WTC11 (cell line): Measurements from ENCODE around the gene RDH8. TPM values are rescaled to one million over a fixed set of nuclear protein-coding genes. Genes with fewer than 3 reads are reported as not detected.

Experiments used
- ATAC-seq: fragments of 200-7000 bp; cut with Tn5 transposase; 2 replicates; pipeline ENCODE4 v1.10.0; 2021; ENCODE audit warnings: mild to moderate bottlenecking, moderate library complexity
- CTCF ChIA-PET: fragments of 300-600 bp; sonication (Branson Sonifier 250); formaldehyde crosslinking; loops from one replicate; lab custom pipeline; 2021; ENCODE audit warnings: antibody characterized with exemption; lab: Charles Lee
- POLR2A ChIA-PET: fragments of 350-600 bp; sonication (Branson Sonifier 250); formaldehyde crosslinking; loops from one replicate; lab custom pipeline; 2021; ENCODE audit warnings: antibody characterized with exemption; lab: Charles Lee
- DNase-seq: peaks from one replicate; pipeline ENCODE4 v3.0.0; 2021; ENCODE audit warnings: low spot score
- H3K27ac Mint-ChIP-seq: 2 replicates; pipeline ENCODE4 v1.8.0; 2021; ENCODE audit warnings: mixed read lengths
- H3K27me3 Mint-ChIP-seq: 2 replicates; pipeline ENCODE4 v1.8.0; 2021; ENCODE audit warnings: low read depth, mild to moderate bottlenecking, moderate library complexity, mixed read lengths
- H3K36me3 Mint-ChIP-seq: 2 replicates; pipeline ENCODE4 v1.8.0; 2021; ENCODE audit warnings: mixed read lengths
- H3K4me1 Mint-ChIP-seq: 2 replicates; pipeline ENCODE4 v1.8.0; 2022; ENCODE audit warnings: mixed read lengths
- H3K4me3 Mint-ChIP-seq: 2 replicates; pipeline ENCODE4 v1.8.0; 2021; ENCODE audit warnings: mild to moderate bottlenecking, moderate library complexity, mixed read lengths
- H3K9me3 Mint-ChIP-seq: 2 replicates; pipeline ENCODE4 v1.8.0; 2021; ENCODE audit warnings: mixed read lengths
- CREB1 ChIP-seq: sonication (generic); formaldehyde crosslinking; IDR thresholded peaks from 2 replicates; pipeline ENCODE4 v1.8.0; 2023; ENCODE audit warnings: mild to moderate bottlenecking, missing genetic modification reagents
- CTCF ChIP-seq: fragments of 200-600 bp; IDR thresholded peaks from 2 replicates; pipeline ENCODE4 v1.8.0; 2022; ENCODE audit warnings: antibody characterized with exemption
- E2F4 ChIP-seq: sonication (generic); formaldehyde crosslinking; IDR thresholded peaks from 2 replicates; pipeline ENCODE4 v1.8.1; 2022; ENCODE audit warnings: low read depth, mild to moderate bottlenecking, moderate library complexity, missing genetic modification reagents, borderline replicate concordance
- ELF4 ChIP-seq: sonication (generic); formaldehyde crosslinking; IDR thresholded peaks from 2 replicates; pipeline ENCODE4 v1.8.1; 2022; ENCODE audit warnings: low read depth, mild to moderate bottlenecking, moderate library complexity, missing genetic modification reagents
- NFATC4 ChIP-seq: fragments of 250-450 bp; sonication (Bioruptor Pico); IDR thresholded peaks from 2 replicates; pipeline ENCODE4 v1.9.0; 2021; ENCODE audit warnings: mild to moderate bottlenecking
- NFE2L1 ChIP-seq: sonication (generic); formaldehyde crosslinking; IDR thresholded peaks from 2 replicates; pipeline ENCODE4 v1.8.1; 2023; ENCODE audit warnings: missing genetic modification reagents
- NR1H2 ChIP-seq: sonication (generic); formaldehyde crosslinking; IDR thresholded peaks from 2 replicates; pipeline ENCODE4 v1.9.0; 2021; ENCODE audit warnings: mild to moderate bottlenecking, moderate library complexity, missing genetic modification reagents
- TCF7 ChIP-seq: sonication (generic); formaldehyde crosslinking; IDR thresholded peaks from 2 replicates; pipeline ENCODE4 v1.8.0; 2022; ENCODE audit warnings: mild to moderate bottlenecking, low read depth, missing genetic modification reagents, moderate library complexity
- ZBTB21 ChIP-seq: sonication (generic); formaldehyde crosslinking; IDR thresholded peaks from 2 replicates; pipeline ENCODE4 v1.8.1; 2023; ENCODE audit warnings: mild to moderate bottlenecking, missing genetic modification reagents, borderline replicate concordance
- ZNF138 ChIP-seq: sonication (generic); formaldehyde crosslinking; conservative IDR thresholded peaks from 2 replicates; pipeline ENCODE4 v1.8.1; 2022; ENCODE audit warnings: mild to moderate bottlenecking, moderate library complexity, missing genetic modification reagents
- ZNF232 ChIP-seq: sonication (generic); formaldehyde crosslinking; IDR thresholded peaks from 2 replicates; pipeline ENCODE4 v1.8.0; 2022; ENCODE audit warnings: mild to moderate bottlenecking, missing genetic modification reagents
- ZNF317 ChIP-seq: sonication (generic); formaldehyde crosslinking; IDR thresholded peaks from 2 replicates; pipeline ENCODE4 v1.8.1; 2023; ENCODE audit warnings: low read depth, mild to moderate bottlenecking, moderate library complexity, missing genetic modification reagents, borderline replicate concordance
- ZNF532 ChIP-seq: fragments of 250-450 bp; sonication (Bioruptor Pico); IDR thresholded peaks from 2 replicates; pipeline ENCODE4 v1.9.0; 2021; ENCODE audit warnings: mild to moderate bottlenecking, borderline replicate concordance
- ZNF671 ChIP-seq: fragments of 250-450 bp; sonication (Bioruptor Pico); IDR thresholded peaks from 2 replicates; pipeline ENCODE4 v1.8.0; 2021; ENCODE audit warnings: mild to moderate bottlenecking
- total RNA-seq: library from RNA; stranded (reverse); gene quantifications from 3 replicates; pipeline ENCODE4 v1.2.3, GENCODE V29; 2021
- TF ChIP-seq, protein P1 (sequence below): sonication (generic); formaldehyde crosslinking; conservative IDR thresholded peaks from 2 replicates; pipeline ENCODE4 v1.8.1; 2023; ENCODE audit warnings: mild to moderate bottlenecking, low read depth, missing genetic modification reagents, moderate library complexity
- TF ChIP-seq, protein P2 (sequence below): sonication (generic); formaldehyde crosslinking; IDR thresholded peaks from 2 replicates; pipeline ENCODE4 v1.8.1; 2022; ENCODE audit warnings: low read depth, missing genetic modification reagents, borderline replicate concordance
- TF ChIP-seq, protein P3 (sequence below): sonication (generic); formaldehyde crosslinking; IDR thresholded peaks from 2 replicates; pipeline ENCODE4 v1.8.1; 2022; ENCODE audit warnings: mild to moderate bottlenecking, moderate library complexity, missing genetic modification reagents
- TF ChIP-seq, protein P4 (sequence below): sonication (generic); formaldehyde crosslinking; IDR thresholded peaks from 2 replicates; pipeline ENCODE4 v1.8.1; 2022; ENCODE audit warnings: mild to moderate bottlenecking, missing genetic modification reagents, moderate library complexity, borderline replicate concordance

The RDH8 gene
- total RNA-seq, 1 experiment from 2014 or later: not detected

- H3K27ac Mint-ChIP-seq: no peak overlapping the region
- ATAC-seq: no peak
- ChIA-PET POLR2A (no interaction called here), CTCF (interaction anchor here (1.3 kb wide), 1 partner anchor 68 kb away, joined by 3 read pairs; no protein-coding TSS in a partner anchor)
- peaks cover 12% of the 10 kb centered on the region; the same call in 1 of the 2 replicates for H3K27me3 Mint-ChIP-seq
- no peak for DNase-seq
- H3K9me3 Mint-ChIP-seq: peaks cover 15% of the 10 kb centered on the region
- no peak overlapping the region for H3K4me3 Mint-ChIP-seq
- TF ChIP-seq ZNF317 (CRISPR knock-in tag): no peak
- TF ChIP-seq, protein P1, sequence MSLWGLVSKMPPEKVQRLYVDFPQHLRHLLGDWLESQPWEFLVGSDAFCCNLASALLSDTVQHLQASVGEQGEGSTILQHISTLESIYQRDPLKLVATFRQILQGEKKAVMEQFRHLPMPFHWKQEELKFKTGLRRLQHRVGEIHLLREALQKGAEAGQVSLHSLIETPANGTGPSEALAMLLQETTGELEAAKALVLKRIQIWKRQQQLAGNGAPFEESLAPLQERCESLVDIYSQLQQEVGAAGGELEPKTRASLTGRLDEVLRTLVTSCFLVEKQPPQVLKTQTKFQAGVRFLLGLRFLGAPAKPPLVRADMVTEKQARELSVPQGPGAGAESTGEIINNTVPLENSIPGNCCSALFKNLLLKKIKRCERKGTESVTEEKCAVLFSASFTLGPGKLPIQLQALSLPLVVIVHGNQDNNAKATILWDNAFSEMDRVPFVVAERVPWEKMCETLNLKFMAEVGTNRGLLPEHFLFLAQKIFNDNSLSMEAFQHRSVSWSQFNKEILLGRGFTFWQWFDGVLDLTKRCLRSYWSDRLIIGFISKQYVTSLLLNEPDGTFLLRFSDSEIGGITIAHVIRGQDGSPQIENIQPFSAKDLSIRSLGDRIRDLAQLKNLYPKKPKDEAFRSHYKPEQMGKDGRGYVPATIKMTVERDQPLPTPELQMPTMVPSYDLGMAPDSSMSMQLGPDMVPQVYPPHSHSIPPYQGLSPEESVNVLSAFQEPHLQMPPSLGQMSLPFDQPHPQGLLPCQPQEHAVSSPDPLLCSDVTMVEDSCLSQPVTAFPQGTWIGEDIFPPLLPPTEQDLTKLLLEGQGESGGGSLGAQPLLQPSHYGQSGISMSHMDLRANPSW: no peak
- TF ChIP-seq ZNF532: no peak
- TF ChIP-seq ZNF138 (CRISPR knock-in tag): no peak
- no peak for TF ChIP-seq NR1H2 (CRISPR knock-in tag)
- TF ChIP-seq CREB1 (CRISPR knock-in tag): no peak
- TF ChIP-seq NFE2L1: no peak
- TF ChIP-seq, protein P2, sequence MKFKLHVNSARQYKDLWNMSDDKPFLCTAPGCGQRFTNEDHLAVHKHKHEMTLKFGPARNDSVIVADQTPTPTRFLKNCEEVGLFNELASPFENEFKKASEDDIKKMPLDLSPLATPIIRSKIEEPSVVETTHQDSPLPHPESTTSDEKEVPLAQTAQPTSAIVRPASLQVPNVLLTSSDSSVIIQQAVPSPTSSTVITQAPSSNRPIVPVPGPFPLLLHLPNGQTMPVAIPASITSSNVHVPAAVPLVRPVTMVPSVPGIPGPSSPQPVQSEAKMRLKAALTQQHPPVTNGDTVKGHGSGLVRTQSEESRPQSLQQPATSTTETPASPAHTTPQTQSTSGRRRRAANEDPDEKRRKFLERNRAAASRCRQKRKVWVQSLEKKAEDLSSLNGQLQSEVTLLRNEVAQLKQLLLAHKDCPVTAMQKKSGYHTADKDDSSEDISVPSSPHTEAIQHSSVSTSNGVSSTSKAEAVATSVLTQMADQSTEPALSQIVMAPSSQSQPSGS (CRISPR knock-in tag): no peak
- no peak for TF ChIP-seq E2F4 (CRISPR knock-in tag)
- TF ChIP-seq NFATC4 (CRISPR knock-in tag): no peak
- H3K36me3 Mint-ChIP-seq: 0 out of 2 replicates have a peak, but pooled peaks cover 2% of the 10 kb centered on the region
- H3K4me1 Mint-ChIP-seq: peaks cover 14% of the 10 kb centered on the region
These were observed 54.9 kb downstream of the RDH8 start for GRCh38 chr19:10068205-10068604.

GRCh38 chr19:10069046-10069445 is 55.8 kb downstream of the RDH8 start:
- H3K9me3 Mint-ChIP-seq: peaks cover 22% of the 10 kb centered on the region
- peaks cover 13% of the 10 kb centered on the region; the same call in 1 of the 2 replicates for H3K27me3 Mint-ChIP-seq
- peaks cover 14% of the 10 kb centered on the region for H3K4me1 Mint-ChIP-seq
- no peak overlapping the region for H3K4me3 Mint-ChIP-seq
- POLR2A ChIA-PET: no interaction called here
- ATAC-seq (no peak), DNase-seq (no peak)
- 0 out of 2 replicates have a peak, but pooled peaks cover 2% of the 10 kb centered on the region for H3K36me3 Mint-ChIP-seq
- CTCF ChIA-PET: interaction anchor here (1.3 kb wide), 1 partner anchor 69 kb away, joined by 3 read pairs; no protein-coding TSS in a partner anchor
- no peak overlapping the region for H3K27ac Mint-ChIP-seq
- TF ChIP-seq ZNF232 (CRISPR knock-in tag) (no peak), ELF4 (CRISPR knock-in tag) (no peak), ZNF671 (CRISPR knock-in tag) (no peak), CTCF (no peak), CREB1 (CRISPR knock-in tag) (no peak), TCF7 (CRISPR knock-in tag) (no peak), ZBTB21 (CRISPR knock-in tag) (no peak)
- TF ChIP-seq, protein P3, sequence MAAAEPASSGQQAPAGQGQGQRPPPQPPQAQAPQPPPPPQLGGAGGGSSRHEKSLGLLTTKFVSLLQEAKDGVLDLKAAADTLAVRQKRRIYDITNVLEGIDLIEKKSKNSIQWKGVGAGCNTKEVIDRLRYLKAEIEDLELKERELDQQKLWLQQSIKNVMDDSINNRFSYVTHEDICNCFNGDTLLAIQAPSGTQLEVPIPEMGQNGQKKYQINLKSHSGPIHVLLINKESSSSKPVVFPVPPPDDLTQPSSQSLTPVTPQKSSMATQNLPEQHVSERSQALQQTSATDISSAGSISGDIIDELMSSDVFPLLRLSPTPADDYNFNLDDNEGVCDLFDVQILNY (CRISPR knock-in tag): no peak
- TF ChIP-seq, protein P4, sequence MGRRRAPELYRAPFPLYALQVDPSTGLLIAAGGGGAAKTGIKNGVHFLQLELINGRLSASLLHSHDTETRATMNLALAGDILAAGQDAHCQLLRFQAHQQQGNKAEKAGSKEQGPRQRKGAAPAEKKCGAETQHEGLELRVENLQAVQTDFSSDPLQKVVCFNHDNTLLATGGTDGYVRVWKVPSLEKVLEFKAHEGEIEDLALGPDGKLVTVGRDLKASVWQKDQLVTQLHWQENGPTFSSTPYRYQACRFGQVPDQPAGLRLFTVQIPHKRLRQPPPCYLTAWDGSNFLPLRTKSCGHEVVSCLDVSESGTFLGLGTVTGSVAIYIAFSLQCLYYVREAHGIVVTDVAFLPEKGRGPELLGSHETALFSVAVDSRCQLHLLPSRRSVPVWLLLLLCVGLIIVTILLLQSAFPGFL (CRISPR knock-in tag): no peak
